Prostate gland (tissue), 2 donors: ENCODE measurements around the gene SLCO1B3. TPM values are rescaled to one million over a fixed set of nuclear protein-coding genes. Genes with fewer than 3 reads are reported as not detected.

Experiments
- DNase-seq: peaks from one replicate; pipeline ENCODE4 v3.0.0-alpha.2; 2019; ENCODE audit warnings: low spot score
- H3K27ac ChIP-seq, 2 donors: fragments of 200-600 bp; sonication (generic); 2 replicates each; pipeline ENCODE4 v1.5.1; 2017 to 2019
- H3K27me3 ChIP-seq: fragments of 200-600 bp; sonication (generic); replicated peaks from 2 replicates; pipeline ENCODE4 v1.5.1; 2019; ENCODE audit not compliant: insufficient read depth
- H3K36me3 ChIP-seq, 2 donors: fragments of 200-600 bp; sonication (generic); 1 replicate in 1 of 2; 2 replicates in 1 of 2; pipeline versions ENCODE4 v1.5.1 to v1.8.1; 2017 to 2019
- H3K4me1 ChIP-seq: fragments of 200-600 bp; sonication (generic); replicated peaks from 2 replicates; pipeline ENCODE4 v1.5.1; 2019
- H3K4me3 ChIP-seq, 2 donors: fragments of 200-600 bp; sonication (generic); 2 replicates each; pipeline ENCODE4 v1.5.1; 2017 to 2019
- H3K9me3 ChIP-seq: fragments of 200-600 bp; sonication (generic); 2 replicates; pipeline ENCODE4 v1.5.1; 2017
- CTCF ChIP-seq, 4 experiments: fragments of 200-600 bp in 2 of 4; fragments of 450-650 bp in 2 of 4; sonication (generic) in 2 of 4; IDR thresholded peaks; 1 replicate in 3 of 4; 2 replicates in 1 of 4; pipeline ENCODE4 v1.5.1; 2016 to 2019; ENCODE audit warnings: antibody characterized with exemption in 4 of 4, mild to moderate bottlenecking in 2 of 4, moderate library complexity in 2 of 4
- POLR2A ChIP-seq: fragments of 450-650 bp; IDR thresholded peaks from one replicate; pipeline ENCODE4 v1.6.1; 2016; ENCODE audit warnings: antibody characterized with exemption, mild to moderate bottlenecking
- POLR2AphosphoS5 ChIP-seq: sonication (generic); formaldehyde crosslinking; IDR thresholded peaks from one replicate; pipeline ENCODE4 v1.6.1; 2017; ENCODE audit warnings: antibody characterized with exemption
- WGBS: methylation state at CpG from one replicate; pipeline ENCODE4 v1.1.5; 2018; 5-methylcytosine and 5-hydroxymethylcytosine counted together
- intact Hi-C: fragments of 100-400 bp; cut with DNase I; formaldehyde crosslinking; loops from one replicate; pipeline ENCODE4 v1.14.2; 2022
- total RNA-seq, 2 donors: library from RNA; depleted of rRNA; stranded (reverse); fragments of >200 nt; gene quantifications; one replicate each; pipeline ENCODE4 v1.1.0, GENCODE V29; 2016

Gene SLCO1B3
- total RNA-seq, 2 donors from 2014 or later, result 0.27 TPM; not detected in 1

GRCh38 chr12:20868277-20868676 is 57.8 kb downstream of the SLCO1B3 start:
- TF ChIP-seq POLR2AphosphoS5 (no peak), POLR2A (no peak), CTCF (IDR thresholded peaks at IDR 0.05) (no peak)
- H3K27ac ChIP-seq, result no peak overlapping the region
- WGBS, result 99% methylated on average over 2 of the region's 2 CpGs
- no peaks in the 10 kb centered on the region for H3K27me3 ChIP-seq
- H3K4me1 ChIP-seq, result no peaks in the 10 kb centered on the region
- no peak for DNase-seq
- H3K36me3 ChIP-seq, result no peaks in the 10 kb centered on the region
- H3K4me3 ChIP-seq, result no peak overlapping the region
- no peaks in the 10 kb centered on the region for H3K9me3 ChIP-seq
- intact Hi-C loops, result no loop called here

- intact Hi-C loops, result no loop called here
- Histone ChIP-seq H3K9me3 (no peaks in the 10 kb centered on the region), H3K4me3 (no peak overlapping the region), H3K27ac (no peak overlapping the region), H3K4me1 (no peaks in the 10 kb centered on the region), H3K36me3 (no peaks in the 10 kb centered on the region), H3K27me3 (no peaks in the 10 kb centered on the region)
- TF ChIP-seq POLR2A (no peak), POLR2AphosphoS5 (peak; percentile 70), CTCF (IDR thresholded peaks at IDR 0.05) (no peak)
- peak; percentile 56 for DNase-seq
Observed at GRCh38 chr12:20883288-20883687, 72.8 kb downstream of the SLCO1B3 start.

- H3K9me3 ChIP-seq, result no peaks in the 10 kb centered on the region
- TF ChIP-seq CTCF (IDR thresholded peaks at IDR 0.05), result no peak
- no peak for TF ChIP-seq POLR2A
- TF ChIP-seq POLR2AphosphoS5, result no peak
Observed at GRCh38 chr12:20885116-20885515, 74.6 kb downstream of the SLCO1B3 start.

GRCh38 chr12:20885552-20885951 is 75.0 kb downstream of the SLCO1B3 start:
- WGBS, result 84% methylated on average over 2 of the region's 2 CpGs
- H3K27ac ChIP-seq, result no peak overlapping the region
- TF ChIP-seq CTCF (IDR thresholded peaks at IDR 0.05) (no peak), POLR2AphosphoS5 (no peak), POLR2A (no peak)
- H3K4me1 ChIP-seq, result no peaks in the 10 kb centered on the region
- DNase-seq, result no peak
- intact Hi-C loops, result no loop called here
- no peaks in the 10 kb centered on the region for H3K36me3 ChIP-seq
- H3K27me3 ChIP-seq, result no peaks in the 10 kb centered on the region
- no peaks in the 10 kb centered on the region for H3K9me3 ChIP-seq
- no peak overlapping the region for H3K4me3 ChIP-seq

More at GRCh38 chr12:20885116-20885515, 74.6 kb downstream of the SLCO1B3 start:
- no peak overlapping the region for H3K4me3 ChIP-seq
- no peaks in the 10 kb centered on the region for H3K27me3 ChIP-seq
- no peaks in the 10 kb centered on the region for H3K36me3 ChIP-seq
- no peak for DNase-seq
- WGBS, result 85% methylated on average over 1 of the region's 1 CpG
- no peak overlapping the region for H3K27ac ChIP-seq
- no peaks in the 10 kb centered on the region for H3K4me1 ChIP-seq
- intact Hi-C loops, result no loop called here

- H3K27ac ChIP-seq, result no peak overlapping the region
- H3K9me3 ChIP-seq, result no peaks in the 10 kb centered on the region
- no peaks in the 10 kb centered on the region for H3K36me3 ChIP-seq
- no peaks in the 10 kb centered on the region for H3K4me1 ChIP-seq
- H3K27me3 ChIP-seq, result no peaks in the 10 kb centered on the region
- no peak overlapping the region for H3K4me3 ChIP-seq
- TF ChIP-seq POLR2A (no peak), POLR2AphosphoS5 (no peak), CTCF (IDR thresholded peaks at IDR 0.05) (no peak)
- intact Hi-C loops, result no loop called here
- 92% methylated on average over 6 of the region's 6 CpGs for WGBS
- no peak for DNase-seq
Observed at GRCh38 chr12:20917269-20917668, 106.8 kb downstream of the SLCO1B3 start.
